GM19372 (cell line): ENCODE measurements around the gene PTMA.
"Not testable (repeated sequence)": the region's sequence is repeated elsewhere in the genome, so short reads cannot be mapped to it uniquely, and the experiment has no call there.

ENCODE experiments used
- ATAC-seq: cut with Tn5 transposase; IDR thresholded peaks from one replicate; pipeline ENCODE4 v1.9.1; 2021; ENCODE audit warnings: mild to moderate bottlenecking, low read depth, moderate library complexity; ENCODE audit not compliant: unreplicated experiment

PTMA gene

GRCh38 chr2:231707927-231708772 is at the start of gene PTMA:
TSS of gene PTMA (plus strand) at chr2:231708525. CDS start at chr2:231708707, 182 bp downstream.
- peak; percentile 60 for ATAC-seq

GRCh38 chr2:231660073-231660472 is 48.3 kb upstream of the PTMA start:
- not testable (repeated sequence) for ATAC-seq

GRCh38 chr2:231660860-231661259 is 47.5 kb upstream of the PTMA start:
- ATAC-seq = no peak

GRCh38 chr2:231661422-231662027 is 46.8 kb upstream of the PTMA start:
- no peak for ATAC-seq

- peak; percentile 72 for ATAC-seq
Observed at GRCh38 chr2:231662028-231662810, 46.1 kb upstream of the PTMA start.

- ATAC-seq = no peak
Observed at GRCh38 chr2:231662811-231663457, 45.4 kb upstream of the PTMA start.

GRCh38 chr2:231663458-231664212 is 44.7 kb upstream of the PTMA start:
- ATAC-seq = no peak

GRCh38 chr2:231664727-231665126 is 43.6 kb upstream of the PTMA start:
- ATAC-seq = no peak

GRCh38 chr2:231665245-231666170 is 42.8 kb upstream of the PTMA start:
- ATAC-seq = no peak

GRCh38 chr2:231666171-231667095 is 41.9 kb upstream of the PTMA start:
- no peak for ATAC-seq

- no peak for ATAC-seq
Observed at GRCh38 chr2:231667096-231667427, 41.3 kb upstream of the PTMA start.

- no peak for ATAC-seq
Observed at GRCh38 chr2:231667496-231667895, 40.8 kb upstream of the PTMA start.

GRCh38 chr2:231668981-231669380 is 39.3 kb upstream of the PTMA start:
- no peak for ATAC-seq

- ATAC-seq = peak; percentile 45
Observed at GRCh38 chr2:231671270-231672050, 36.9 kb upstream of the PTMA start.

- ATAC-seq = peak; percentile 35
Observed at GRCh38 chr2:231672617-231673347, 35.5 kb upstream of the PTMA start.

GRCh38 chr2:231673348-231673770 is 35.0 kb upstream of the PTMA start:
- ATAC-seq = no peak
